Measurements from ENCODE around the gene HPSE.

The HPSE gene

GRCh38 chr4:83334425-83335241 is at the start of gene HPSE:
Gene HPSE, minus strand, starts transcription at chr4:83334848. Its CDS starts 66 bp downstream, at chr4:83334782.
- Histone ChIP-seq H2AFZ (ENCODE audit: low read depth, low read length) (no peak within 1 kb of the TSS), H3K4me1 (ENCODE audit: insufficient read depth, low read length) (peaks cover 5% of the 10 kb centered on the region; the same call in 1 of the 2 replicates), H3K27ac (ENCODE audit: low read length) (no peak within 1 kb of the TSS), H3K79me2 (ENCODE audit: insufficient read depth, low read length) (no peaks in the 10 kb centered on the region), H4K20me1 (ENCODE audit: insufficient read depth, low read length) (no peaks in the 10 kb centered on the region), H3K4me2 (ENCODE audit: insufficient read depth, low read length) (peak within 1 kb of the TSS; percentile 42; the same call in 1 of the 2 replicates), H3K4me3 (ENCODE audit: low read depth in 1 of 2, low read length in 2 of 2) (no peak within 1 kb of the TSS), H3K9me3 (ENCODE audit: insufficient read depth, low read length, severe bottlenecking) (peaks cover 6% of the 10 kb centered on the region), H3K36me3 (ENCODE audit: insufficient read depth, low read length) (no peaks in the 10 kb centered on the region), H3K9ac (ENCODE audit: low read depth, low read length) (no peak within 1 kb of the TSS), H3K27me3 (ENCODE audit: insufficient read depth, low read length, poor library complexity) (peaks cover 44% of the 10 kb centered on the region)
- ATAC-seq (ENCODE audit: insufficient read depth, low read depth) (peak; percentile 85), DNase-seq (peak; percentile 46)
- TF ChIP-seq CTCF (IDR thresholded peaks at IDR 0.05; ENCODE audit: borderline replicate concordance, extremely low read depth, low read length, poor library complexity, severe bottlenecking) (no peak), EZH2 (IDR thresholded peaks at IDR 0.05; ENCODE audit: borderline replicate concordance, low read depth, low read length, severe bottlenecking) (peak; percentile 17)

- Histone ChIP-seq H3K79me2 (ENCODE audit: insufficient read depth, low read length) (no peaks in the 10 kb centered on the region), H3K9me3 (ENCODE audit: insufficient read depth, low read length, severe bottlenecking) (peaks cover 17% of the 10 kb centered on the region), H3K36me3 (ENCODE audit: insufficient read depth, low read length) (no peaks in the 10 kb centered on the region), H4K20me1 (ENCODE audit: insufficient read depth, low read length) (no peaks in the 10 kb centered on the region), H3K27ac (ENCODE audit: low read length) (no peak overlapping the region), H3K4me3 (ENCODE audit: low read depth in 1 of 2, low read length in 2 of 2) (no peak overlapping the region), H2AFZ (ENCODE audit: low read depth, low read length) (no peak overlapping the region), H3K4me2 (ENCODE audit: insufficient read depth, low read length) (no peak overlapping the region), H3K27me3 (ENCODE audit: insufficient read depth, low read length, poor library complexity) (no peaks in the 10 kb centered on the region), H3K4me1 (ENCODE audit: insufficient read depth, low read length) (peaks cover 1% of the 10 kb centered on the region), H3K9ac (ENCODE audit: low read depth, low read length) (no peak overlapping the region)
- DNase-seq = no peak
- TF ChIP-seq CTCF (IDR thresholded peaks at IDR 0.05; ENCODE audit: borderline replicate concordance, extremely low read depth, low read length, poor library complexity, severe bottlenecking) (no peak), EZH2 (IDR thresholded peaks at IDR 0.05; ENCODE audit: borderline replicate concordance, low read depth, low read length, severe bottlenecking) (no peak)
- no peak for ATAC-seq (ENCODE audit: insufficient read depth, low read depth)
Measured at GRCh38 chr4:83382850-83383249, 48.2 kb upstream of the HPSE start.

DNA sequence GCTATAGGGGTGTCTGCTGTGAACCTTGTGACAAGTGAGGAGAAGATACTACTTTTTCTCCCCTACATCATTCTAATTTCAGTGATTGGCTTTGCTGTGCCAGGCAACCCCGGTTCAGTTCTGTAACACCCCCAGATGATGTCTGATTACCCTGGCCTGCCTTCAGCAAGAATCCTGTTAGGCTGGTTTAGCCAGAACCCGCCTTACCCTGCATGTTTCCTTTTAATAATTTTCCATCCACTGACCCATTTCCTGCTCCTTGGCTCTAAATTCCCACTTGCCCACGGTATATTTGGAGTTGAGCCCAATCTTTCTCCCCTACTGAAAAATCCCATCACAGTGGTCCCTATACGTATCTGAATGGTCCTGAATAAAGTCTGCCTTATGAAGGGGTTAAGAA is 46.5 kb upstream of the HPSE start:
- Histone ChIP-seq H3K9me3 (ENCODE audit: insufficient read depth, low read length, severe bottlenecking) (peaks cover 28% of the 10 kb centered on the region), H3K9ac (ENCODE audit: low read depth, low read length) (no peak overlapping the region), H2AFZ (ENCODE audit: low read depth, low read length) (no peak overlapping the region), H3K27me3 (ENCODE audit: insufficient read depth, low read length, poor library complexity) (no peaks in the 10 kb centered on the region), H3K4me2 (ENCODE audit: insufficient read depth, low read length) (no peak overlapping the region), H3K4me3 (ENCODE audit: low read depth in 1 of 2, low read length in 2 of 2) (no peak overlapping the region), H4K20me1 (ENCODE audit: insufficient read depth, low read length) (no peaks in the 10 kb centered on the region), H3K36me3 (ENCODE audit: insufficient read depth, low read length) (no peaks in the 10 kb centered on the region), H3K4me1 (ENCODE audit: insufficient read depth, low read length) (no peaks in the 10 kb centered on the region), H3K79me2 (ENCODE audit: insufficient read depth, low read length) (no peaks in the 10 kb centered on the region), H3K27ac (ENCODE audit: low read length) (no peak overlapping the region)
- TF ChIP-seq EZH2 (IDR thresholded peaks at IDR 0.05; ENCODE audit: borderline replicate concordance, low read depth, low read length, severe bottlenecking) (no peak), CTCF (IDR thresholded peaks at IDR 0.05; ENCODE audit: borderline replicate concordance, extremely low read depth, low read length, poor library complexity, severe bottlenecking) (no peak)
- no peak for ATAC-seq (ENCODE audit: insufficient read depth, low read depth)
- no peak for DNase-seq

Data from DND-41 (cell line).